HepG2 (cell line): ENCODE measurements around the gene SNAP25. TPM values are rescaled to one million over a fixed set of nuclear protein-coding genes. Genes with fewer than 3 reads are reported as not detected.

Experiments used
- ARNT2 ChIP-seq: sonication (generic); formaldehyde crosslinking; IDR thresholded peaks from 2 replicates; pipeline ENCODE4 v1.8.0; 2022; ENCODE audit warnings: mild to moderate bottlenecking, low read depth, missing genetic modification reagents, moderate library complexity
- ATM ChIP-seq: fragments of 450-650 bp; IDR thresholded peaks from 2 replicates; pipeline ENCODE4 v1.7.1; 2017; ENCODE audit warnings: mild to moderate bottlenecking, borderline replicate concordance
- CENPX ChIP-seq: sonication (generic); formaldehyde crosslinking; IDR thresholded peaks from 2 replicates; pipeline ENCODE4 v1.9.0; 2021; ENCODE audit warnings: mild to moderate bottlenecking, missing genetic modification reagents, moderate library complexity
- CREM ChIP-seq, 2 experiments: sonication (generic) in 1 of 2; formaldehyde crosslinking in 1 of 2; IDR thresholded peaks; 2 replicates each; pipeline versions ENCODE4 v1.4.0 to v1.6.1; 2016 to 2020; ENCODE audit warnings: antibody characterized with exemption in 1 of 2, mild to moderate bottlenecking in 1 of 2, missing genetic modification reagents in 1 of 2
- MAF1 ChIP-seq: sonication (generic); formaldehyde crosslinking; IDR thresholded peaks from 2 replicates; pipeline ENCODE4 v1.5.0; 2020; ENCODE audit warnings: missing genetic modification reagents, borderline replicate concordance
- MAFK ChIP-seq, 2 experiments: IDR thresholded peaks in 1 of 2; conservative IDR thresholded peaks in 1 of 2; 2 replicates each; pipeline ENCODE4 v1.6.1; 2011; ENCODE audit warnings: improper control_type of control experiment in 2 of 2, low read length in 2 of 2
- NFYB ChIP-seq: sonication (generic); formaldehyde crosslinking; IDR thresholded peaks from 2 replicates; pipeline ENCODE4 v1.4.0; 2020; ENCODE audit warnings: missing genetic modification reagents
- ZFY ChIP-seq: sonication (generic); formaldehyde crosslinking; IDR thresholded peaks from 2 replicates; pipeline ENCODE4 v1.4.0; 2020; ENCODE audit warnings: missing genetic modification reagents
- ZNF180 ChIP-seq: sonication (generic); formaldehyde crosslinking; IDR thresholded peaks from 2 replicates; pipeline ENCODE4 v1.4.0; 2020; ENCODE audit warnings: low read depth, missing genetic modification reagents, borderline replicate concordance
- ZNF333 ChIP-seq: sonication (generic); formaldehyde crosslinking; IDR thresholded peaks from 2 replicates; pipeline ENCODE4 v1.4.0; 2020; ENCODE audit warnings: mild to moderate bottlenecking, missing genetic modification reagents, borderline replicate concordance
- ZNF816 ChIP-seq: sonication (generic); formaldehyde crosslinking; IDR thresholded peaks from 2 replicates; pipeline ENCODE4 v1.8.0; 2022; ENCODE audit warnings: missing genetic modification reagents, mild to moderate bottlenecking, borderline replicate concordance
- polyA plus RNA-seq, 8 experiments: library from polyadenylated mRNA; depleted of rRNA in 3 of 8; stranded (reverse) in 7 of 8; unstranded in 1 of 8; fragments of >200 nt; fragmentation: Illumina TruSeq in 4 of 8; extraction: Trizol in 4 of 8; gene quantifications; 2 replicates each; pipeline versions ENCODE4 v1.2.1 to v1.2.3, GENCODE V29; 2011 to 2016; ENCODE audit warnings: low read depth in 4 of 8, missing spikeins in 1 of 8, mixed read lengths in 1 of 8; ENCODE audit not compliant: insufficient read depth in 1 of 8
- total RNA-seq, 5 experiments: library from RNA; depleted of rRNA; stranded (reverse); fragments of >200 nt; fragmentation: Illumina TruSeq; extraction: Trizol; gene quantifications; 2 replicates each; pipeline ENCODE4 v1.2.3, GENCODE V29; 2016; ENCODE audit warnings: low read depth in 1 of 5
- TF ChIP-seq, protein P1 (sequence below): sonication (generic); formaldehyde crosslinking; IDR thresholded peaks from 2 replicates; pipeline ENCODE4 v1.9.0; 2021; ENCODE audit warnings: missing genetic modification reagents, mild to moderate bottlenecking, borderline replicate concordance
- TF ChIP-seq, protein P2 (sequence below): IDR thresholded peaks from 2 replicates; pipeline ENCODE4 v1.6.1; 2016; ENCODE audit warnings: low read depth, missing genetic modification reagents, missing compliant biosample characterization
- TF ChIP-seq, protein P3 (sequence below): sonication (generic); formaldehyde crosslinking; IDR thresholded peaks from 2 replicates; pipeline ENCODE4 v1.4.0; 2020; ENCODE audit warnings: missing genetic modification reagents, borderline replicate concordance
- TF ChIP-seq, protein P4 (sequence below): sonication (generic); formaldehyde crosslinking; IDR thresholded peaks from 2 replicates; pipeline ENCODE4 v1.4.0; 2020; ENCODE audit warnings: mild to moderate bottlenecking, missing genetic modification reagents

The SNAP25 gene
- total and polyA plus RNA-seq, 2 of the 13 experiments (the other 11 are each of a cell fraction or from before 2014, with no cell fraction given) = not detected

DNA sequence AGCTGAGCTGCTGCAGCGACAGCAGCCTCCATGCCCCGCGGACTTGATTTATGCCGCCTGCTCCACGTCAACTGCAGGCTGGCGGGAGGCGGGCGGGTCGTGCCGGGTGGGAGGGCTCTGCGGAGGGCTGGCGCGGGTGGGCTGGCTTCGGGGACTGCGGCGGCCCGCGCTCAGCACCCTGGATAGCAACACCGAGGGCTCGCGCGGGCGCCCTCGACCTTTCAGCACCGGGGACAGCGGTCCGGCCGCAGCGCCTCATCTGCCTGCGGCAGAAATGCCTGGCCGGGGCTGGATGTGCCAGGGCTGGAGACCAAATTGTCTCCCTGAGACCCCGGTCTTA lies 792 bp downstream of the SNAP25 start (continued):
- TF ChIP-seq, protein P1, sequence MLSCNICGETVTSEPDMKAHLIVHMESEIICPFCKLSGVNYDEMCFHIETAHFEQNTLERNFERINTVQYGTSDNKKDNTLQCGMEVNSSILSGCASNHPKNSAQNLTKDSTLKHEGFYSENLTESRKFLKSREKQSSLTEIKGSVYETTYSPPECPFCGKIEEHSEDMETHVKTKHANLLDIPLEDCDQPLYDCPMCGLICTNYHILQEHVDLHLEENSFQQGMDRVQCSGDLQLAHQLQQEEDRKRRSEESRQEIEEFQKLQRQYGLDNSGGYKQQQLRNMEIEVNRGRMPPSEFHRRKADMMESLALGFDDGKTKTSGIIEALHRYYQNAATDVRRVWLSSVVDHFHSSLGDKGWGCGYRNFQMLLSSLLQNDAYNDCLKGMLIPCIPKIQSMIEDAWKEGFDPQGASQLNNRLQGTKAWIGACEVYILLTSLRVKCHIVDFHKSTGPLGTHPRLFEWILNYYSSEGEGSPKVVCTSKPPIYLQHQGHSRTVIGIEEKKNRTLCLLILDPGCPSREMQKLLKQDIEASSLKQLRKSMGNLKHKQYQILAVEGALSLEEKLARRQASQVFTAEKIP = peak; percentile 43; the same call in 1 of the 2 replicates
- TF ChIP-seq MAF1 (CRISPR knock-in tag) = peak; percentile 99
- TF ChIP-seq NFYB (CRISPR knock-in tag) = peak; percentile 60
- peak; percentile 77 for TF ChIP-seq ZFY (CRISPR knock-in tag)
- TF ChIP-seq ZNF333 (CRISPR knock-in tag) = peak; percentile 99; the same call in 1 of the 2 replicates
- no peak for TF ChIP-seq MAFK (conservative IDR thresholded peaks at IDR 0.05 in 1 of 2, IDR thresholded peaks at IDR 0.05 in 1 of 2; ENCODE audit: low read length in 2 of 2)
- TF ChIP-seq ARNT2 (CRISPR knock-in tag) = peak; percentile 98
- TF ChIP-seq CENPX = no peak
- TF ChIP-seq, protein P2, sequence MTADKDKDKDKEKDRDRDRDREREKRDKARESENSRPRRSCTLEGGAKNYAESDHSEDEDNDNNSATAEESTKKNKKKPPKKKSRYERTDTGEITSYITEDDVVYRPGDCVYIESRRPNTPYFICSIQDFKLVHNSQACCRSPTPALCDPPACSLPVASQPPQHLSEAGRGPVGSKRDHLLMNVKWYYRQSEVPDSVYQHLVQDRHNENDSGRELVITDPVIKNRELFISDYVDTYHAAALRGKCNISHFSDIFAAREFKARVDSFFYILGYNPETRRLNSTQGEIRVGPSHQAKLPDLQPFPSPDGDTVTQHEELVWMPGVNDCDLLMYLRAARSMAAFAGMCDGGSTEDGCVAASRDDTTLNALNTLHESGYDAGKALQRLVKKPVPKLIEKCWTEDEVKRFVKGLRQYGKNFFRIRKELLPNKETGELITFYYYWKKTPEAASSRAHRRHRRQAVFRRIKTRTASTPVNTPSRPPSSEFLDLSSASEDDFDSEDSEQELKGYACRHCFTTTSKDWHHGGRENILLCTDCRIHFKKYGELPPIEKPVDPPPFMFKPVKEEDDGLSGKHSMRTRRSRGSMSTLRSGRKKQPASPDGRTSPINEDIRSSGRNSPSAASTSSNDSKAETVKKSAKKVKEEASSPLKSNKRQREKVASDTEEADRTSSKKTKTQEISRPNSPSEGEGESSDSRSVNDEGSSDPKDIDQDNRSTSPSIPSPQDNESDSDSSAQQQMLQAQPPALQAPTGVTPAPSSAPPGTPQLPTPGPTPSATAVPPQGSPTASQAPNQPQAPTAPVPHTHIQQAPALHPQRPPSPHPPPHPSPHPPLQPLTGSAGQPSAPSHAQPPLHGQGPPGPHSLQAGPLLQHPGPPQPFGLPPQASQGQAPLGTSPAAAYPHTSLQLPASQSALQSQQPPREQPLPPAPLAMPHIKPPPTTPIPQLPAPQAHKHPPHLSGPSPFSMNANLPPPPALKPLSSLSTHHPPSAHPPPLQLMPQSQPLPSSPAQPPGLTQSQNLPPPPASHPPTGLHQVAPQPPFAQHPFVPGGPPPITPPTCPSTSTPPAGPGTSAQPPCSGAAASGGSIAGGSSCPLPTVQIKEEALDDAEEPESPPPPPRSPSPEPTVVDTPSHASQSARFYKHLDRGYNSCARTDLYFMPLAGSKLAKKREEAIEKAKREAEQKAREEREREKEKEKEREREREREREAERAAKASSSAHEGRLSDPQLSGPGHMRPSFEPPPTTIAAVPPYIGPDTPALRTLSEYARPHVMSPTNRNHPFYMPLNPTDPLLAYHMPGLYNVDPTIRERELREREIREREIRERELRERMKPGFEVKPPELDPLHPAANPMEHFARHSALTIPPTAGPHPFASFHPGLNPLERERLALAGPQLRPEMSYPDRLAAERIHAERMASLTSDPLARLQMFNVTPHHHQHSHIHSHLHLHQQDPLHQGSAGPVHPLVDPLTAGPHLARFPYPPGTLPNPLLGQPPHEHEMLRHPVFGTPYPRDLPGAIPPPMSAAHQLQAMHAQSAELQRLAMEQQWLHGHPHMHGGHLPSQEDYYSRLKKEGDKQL (CRISPR knock-in tag) = peak; percentile 84
- TF ChIP-seq, protein P3, sequence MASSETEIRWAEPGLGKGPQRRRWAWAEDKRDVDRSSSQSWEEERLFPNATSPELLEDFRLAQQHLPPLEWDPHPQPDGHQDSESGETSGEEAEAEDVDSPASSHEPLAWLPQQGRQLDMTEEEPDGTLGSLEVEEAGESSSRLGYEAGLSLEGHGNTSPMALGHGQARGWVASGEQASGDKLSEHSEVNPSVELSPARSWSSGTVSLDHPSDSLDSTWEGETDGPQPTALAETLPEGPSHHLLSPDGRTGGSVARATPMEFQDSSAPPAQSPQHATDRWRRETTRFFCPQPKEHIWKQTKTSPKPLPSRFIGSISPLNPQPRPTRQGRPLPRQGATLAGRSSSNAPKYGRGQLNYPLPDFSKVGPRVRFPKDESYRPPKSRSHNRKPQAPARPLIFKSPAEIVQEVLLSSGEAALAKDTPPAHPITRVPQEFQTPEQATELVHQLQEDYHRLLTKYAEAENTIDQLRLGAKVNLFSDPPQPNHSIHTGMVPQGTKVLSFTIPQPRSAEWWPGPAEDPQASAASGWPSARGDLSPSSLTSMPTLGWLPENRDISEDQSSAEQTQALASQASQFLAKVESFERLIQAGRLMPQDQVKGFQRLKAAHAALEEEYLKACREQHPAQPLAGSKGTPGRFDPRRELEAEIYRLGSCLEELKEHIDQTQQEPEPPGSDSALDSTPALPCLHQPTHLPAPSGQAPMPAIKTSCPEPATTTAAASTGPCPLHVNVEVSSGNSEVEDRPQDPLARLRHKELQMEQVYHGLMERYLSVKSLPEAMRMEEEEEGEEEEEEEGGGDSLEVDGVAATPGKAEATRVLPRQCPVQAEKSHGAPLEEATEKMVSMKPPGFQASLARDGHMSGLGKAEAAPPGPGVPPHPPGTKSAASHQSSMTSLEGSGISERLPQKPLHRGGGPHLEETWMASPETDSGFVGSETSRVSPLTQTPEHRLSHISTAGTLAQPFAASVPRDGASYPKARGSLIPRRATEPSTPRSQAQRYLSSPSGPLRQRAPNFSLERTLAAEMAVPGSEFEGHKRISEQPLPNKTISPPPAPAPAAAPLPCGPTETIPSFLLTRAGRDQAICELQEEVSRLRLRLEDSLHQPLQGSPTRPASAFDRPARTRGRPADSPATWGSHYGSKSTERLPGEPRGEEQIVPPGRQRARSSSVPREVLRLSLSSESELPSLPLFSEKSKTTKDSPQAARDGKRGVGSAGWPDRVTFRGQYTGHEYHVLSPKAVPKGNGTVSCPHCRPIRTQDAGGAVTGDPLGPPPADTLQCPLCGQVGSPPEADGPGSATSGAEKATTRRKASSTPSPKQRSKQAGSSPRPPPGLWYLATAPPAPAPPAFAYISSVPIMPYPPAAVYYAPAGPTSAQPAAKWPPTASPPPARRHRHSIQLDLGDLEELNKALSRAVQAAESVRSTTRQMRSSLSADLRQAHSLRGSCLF (CRISPR knock-in tag) = peak; percentile 99
- TF ChIP-seq ZNF180 = peak; percentile 98; the same call in 1 of the 2 replicates
- no peak for TF ChIP-seq CREM (IDR thresholded peaks at IDR 0.05)
- peak; percentile 58; the same call in 1 of the 2 replicates for TF ChIP-seq CREM (CRISPR knock-in tag; IDR thresholded peaks at IDR 0.05)
- peak; percentile 99 for TF ChIP-seq ZNF816 (CRISPR knock-in tag)
- TF ChIP-seq, protein P4, sequence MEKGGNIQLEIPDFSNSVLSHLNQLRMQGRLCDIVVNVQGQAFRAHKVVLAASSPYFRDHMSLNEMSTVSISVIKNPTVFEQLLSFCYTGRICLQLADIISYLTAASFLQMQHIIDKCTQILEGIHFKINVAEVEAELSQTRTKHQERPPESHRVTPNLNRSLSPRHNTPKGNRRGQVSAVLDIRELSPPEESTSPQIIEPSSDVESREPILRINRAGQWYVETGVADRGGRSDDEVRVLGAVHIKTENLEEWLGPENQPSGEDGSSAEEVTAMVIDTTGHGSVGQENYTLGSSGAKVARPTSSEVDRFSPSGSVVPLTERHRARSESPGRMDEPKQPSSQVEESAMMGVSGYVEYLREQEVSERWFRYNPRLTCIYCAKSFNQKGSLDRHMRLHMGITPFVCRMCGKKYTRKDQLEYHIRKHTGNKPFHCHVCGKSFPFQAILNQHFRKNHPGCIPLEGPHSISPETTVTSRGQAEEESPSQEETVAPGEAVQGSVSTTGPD (CRISPR knock-in tag) = 0 out of 2 replicates have a peak, but pooled peaks have one; percentile 40
- TF ChIP-seq ATM = no peak
